ENCODE data around the gene ZNF791. TPM values are rescaled to one million over a fixed set of nuclear protein-coding genes. Genes with fewer than 3 reads are reported as not detected.

ZNF791 gene
- total RNA-seq, 6 experiments from 2014 or later = 18.3 to 21.9 (median 19.0) TPM

- H3K9me3 Mint-ChIP-seq = no peaks in the 10 kb centered on the region
- H3K4me3 Mint-ChIP-seq = peak overlapping the region; percentile 95
- peaks cover 45% of the 10 kb centered on the region for H3K4me1 Mint-ChIP-seq (ENCODE audit: low read depth)
- no peak for TF ChIP-seq CTCF (IDR thresholded peaks at IDR 0.05)
- H3K27me3 Mint-ChIP-seq (ENCODE audit: insufficient read depth) = peaks cover 4% of the 10 kb centered on the region; the same call in 1 of the 2 replicates
- H3K36me3 Mint-ChIP-seq (ENCODE audit: low read depth) = peaks cover 7% of the 10 kb centered on the region
- peak overlapping the region; percentile 100 for H3K27ac Mint-ChIP-seq
- peak; percentile 72 for DNase-seq
These were observed 58.2 kb downstream of the ZNF791 start for GRCh38 chr19:12668932-12669269.

DNA sequence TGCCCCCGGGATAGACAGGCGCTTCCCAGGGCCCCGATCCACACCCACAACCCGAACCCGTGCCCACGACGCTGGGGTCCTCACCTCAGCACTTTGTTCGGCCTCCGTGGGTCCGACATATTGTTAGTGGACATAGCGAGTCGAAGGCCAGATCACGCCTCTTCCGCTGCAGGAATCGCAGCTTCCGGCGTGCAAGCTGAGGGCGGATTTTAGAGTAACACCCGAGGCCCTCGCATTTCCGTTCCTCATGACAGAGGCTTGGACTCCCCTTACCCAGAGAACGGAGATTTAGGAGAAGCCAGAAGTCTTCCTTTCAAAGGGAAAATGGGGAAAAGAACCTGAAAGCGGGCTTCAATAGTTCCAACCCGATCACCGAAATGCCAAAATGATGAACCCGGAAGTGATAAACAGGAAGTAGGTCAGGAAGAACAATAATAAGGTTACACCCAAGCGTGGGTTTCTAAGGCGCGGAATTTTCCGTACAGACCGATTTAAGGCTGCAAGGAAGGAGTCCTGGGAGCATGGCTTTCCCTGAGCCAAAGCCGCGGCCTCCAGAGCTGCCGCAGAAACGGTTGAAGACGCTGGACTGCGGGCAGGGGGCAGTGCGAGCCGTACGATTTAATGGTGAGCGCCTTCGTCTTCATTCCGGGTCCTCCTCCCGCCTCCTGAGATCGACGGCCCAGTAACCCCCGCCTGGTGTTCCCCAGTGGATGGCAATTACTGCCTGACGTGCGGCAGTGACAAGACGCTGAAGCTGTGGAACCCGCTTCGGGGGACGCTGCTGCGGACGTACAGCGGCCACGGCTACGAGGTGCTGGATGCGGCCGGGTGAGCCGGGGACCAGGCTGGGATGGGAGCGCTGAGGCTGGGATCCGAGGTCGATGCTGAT, 58.8 kb downstream of the ZNF791 start:
- peaks cover 10% of the 10 kb centered on the region for H3K36me3 Mint-ChIP-seq (ENCODE audit: low read depth)
- H3K4me3 Mint-ChIP-seq = peak overlapping the region; percentile 95
- H3K9me3 Mint-ChIP-seq = no peaks in the 10 kb centered on the region
- peaks cover 45% of the 10 kb centered on the region for H3K4me1 Mint-ChIP-seq (ENCODE audit: low read depth)
- TF ChIP-seq CTCF (IDR thresholded peaks at IDR 0.05) = peak; percentile 46
- H3K27me3 Mint-ChIP-seq (ENCODE audit: insufficient read depth) = peaks cover 4% of the 10 kb centered on the region; the same call in 1 of the 2 replicates
- H3K27ac Mint-ChIP-seq = peak overlapping the region; percentile 100
- DNase-seq = peak; percentile 68

DNA sequence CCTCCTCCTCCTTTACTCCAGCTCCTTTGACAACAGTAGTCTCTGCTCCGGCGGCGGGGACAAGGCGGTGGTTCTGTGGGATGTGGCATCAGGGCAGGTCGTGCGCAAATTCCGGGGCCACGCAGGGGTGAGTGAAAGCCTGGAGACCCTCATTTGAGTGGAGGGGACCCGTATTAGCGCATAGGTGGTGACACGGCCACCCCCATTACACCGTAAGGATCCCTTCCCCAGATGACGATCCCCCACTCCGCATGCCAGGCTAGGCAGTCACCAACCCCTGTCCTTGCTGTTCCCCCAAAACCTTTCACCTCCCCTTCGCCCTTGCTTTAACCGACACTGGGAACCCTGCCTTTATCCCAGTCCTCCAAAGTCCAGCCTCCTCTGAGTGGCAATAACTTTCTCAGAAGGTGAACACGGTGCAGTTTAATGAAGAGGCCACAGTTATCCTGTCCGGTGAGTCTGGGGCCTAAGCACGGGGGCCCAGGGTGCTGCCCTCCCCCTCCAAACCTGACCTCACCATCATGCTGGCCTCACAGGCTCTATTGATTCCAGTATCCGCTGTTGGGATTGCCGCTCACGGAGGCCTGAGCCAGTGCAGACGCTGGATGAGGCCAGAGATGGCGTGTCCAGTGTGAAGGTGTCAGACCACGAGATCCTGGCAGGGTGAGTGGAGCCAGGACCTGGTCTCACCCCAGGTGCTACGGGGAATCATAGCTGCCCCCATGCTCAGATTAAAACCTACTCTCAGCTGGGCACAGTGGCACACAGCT, 59.6 kb downstream of the ZNF791 start:
- Mint-ChIP-seq H3K27ac (peak overlapping the region; percentile 100), H3K4me3 (peak overlapping the region; percentile 95), H3K9me3 (no peaks in the 10 kb centered on the region), H3K4me1 (ENCODE audit: low read depth) (peaks cover 45% of the 10 kb centered on the region), H3K27me3 (ENCODE audit: insufficient read depth) (peaks cover 4% of the 10 kb centered on the region), H3K36me3 (ENCODE audit: low read depth) (peaks cover 13% of the 10 kb centered on the region)
- TF ChIP-seq CTCF (IDR thresholded peaks at IDR 0.05) = no peak
- DNase-seq = no peak

GRCh38 chr19:12672744-12673143, 62.0 kb downstream of the ZNF791 start:
- H3K36me3 Mint-ChIP-seq (ENCODE audit: low read depth) = peaks cover 13% of the 10 kb centered on the region
- H3K27ac Mint-ChIP-seq = no peak overlapping the region
- peaks cover 4% of the 10 kb centered on the region for H3K27me3 Mint-ChIP-seq (ENCODE audit: insufficient read depth)
- no peak overlapping the region for H3K4me3 Mint-ChIP-seq
- H3K4me1 Mint-ChIP-seq (ENCODE audit: low read depth) = peaks cover 25% of the 10 kb centered on the region
- DNase-seq = no peak
- no peaks in the 10 kb centered on the region for H3K9me3 Mint-ChIP-seq
- TF ChIP-seq CTCF (IDR thresholded peaks at IDR 0.05) = no peak

- H3K9me3 Mint-ChIP-seq = no peaks in the 10 kb centered on the region
- no peaks in the 10 kb centered on the region; the same call in 1 of the 2 replicates for H3K27me3 Mint-ChIP-seq (ENCODE audit: insufficient read depth)
- H3K4me1 Mint-ChIP-seq (ENCODE audit: low read depth) = peaks cover 11% of the 10 kb centered on the region
- H3K36me3 Mint-ChIP-seq (ENCODE audit: low read depth) = peaks cover 25% of the 10 kb centered on the region
- H3K4me3 Mint-ChIP-seq = no peak overlapping the region
- no peak for TF ChIP-seq CTCF (IDR thresholded peaks at IDR 0.05)
- no peak overlapping the region for H3K27ac Mint-ChIP-seq
- no peak for DNase-seq
These were observed 64.7 kb downstream of the ZNF791 start for GRCh38 chr19:12675399-12675798.
